HepG2 (cell line): ENCODE data around the gene WSCD2. TPM values are rescaled to one million over a fixed set of nuclear protein-coding genes. Genes with fewer than 3 reads are reported as not detected.
A peak's percentile ranks its signal among the peaks of the same experiment; 100 is the strongest.

Experiments used
- ATAC-seq: fragments of 200-7000 bp; cut with Tn5 transposase; 3 replicates; pipeline ENCODE4 v1.9.1; 2020; ENCODE audit warnings: mild to moderate bottlenecking, moderate library complexity
- BruUV-seq: library from RNA; stranded (reverse); fragments of 400-500 nt; replicated peaks from 2 replicates; lab custom pipeline; 2021; lab: Mats Ljungman, UMichigan
- CTCF ChIA-PET: fragments of 300-600 bp; formaldehyde crosslinking; extraction: SDS; loops from one replicate; lab custom pipeline; 2021; ENCODE audit warnings: low total read pairs, inconsistent platforms, low intra/inter-chr PET ratio; lab: Yijun Ruan, JAX
- POLR2A ChIA-PET: fragments of 350-600 bp; sonication (Branson Sonifier 250); formaldehyde crosslinking; loops from one replicate; lab custom pipeline; 2020; ENCODE audit warnings: antibody characterized with exemption, inconsistent platforms; lab: Yijun Ruan, JAX
- DNase-seq: peaks from one replicate; pipeline ENCODE4 v3.0.0-alpha.2; 2015; ENCODE audit warnings: low spot score
- FAIRE-seq: peaks from 3 replicates; lab custom pipeline; 2011; peaks lifted over from hg19 to GRCh38; lab: Jason Lieb, UNC
- H2AFZ ChIP-seq: one replicate; pipeline ENCODE4 v1.6.1; 2011; ENCODE audit warnings: low read length, inconsistent platforms
- H3K27ac ChIP-seq: fragments of 300-600 bp; 3 replicates; pipeline ENCODE4 v1.8.0; 2011; ENCODE audit warnings: mixed run types, mild to moderate bottlenecking, mixed read lengths, low read length, inconsistent platforms; ENCODE audit not compliant: insufficient read depth; ENCODE audit errors: extremely low read length
- H3K27me3 ChIP-seq, 2 experiments: fragments of 200-600 bp in 1 of 2; 2 replicates in 1 of 2; 3 replicates in 1 of 2; pipeline versions ENCODE4 v1.6.0 to v1.8.0; 2011; ENCODE audit warnings: low read length in 2 of 2, mild to moderate bottlenecking in 2 of 2, moderate library complexity in 2 of 2, inconsistent platforms in 1 of 2; ENCODE audit not compliant: insufficient read depth in 2 of 2, control insufficient read depth in 1 of 2
- H3K36me3 ChIP-seq, 2 experiments: fragments of 200-600 bp in 1 of 2; replicated peaks in 1 of 2; 2 replicates in 1 of 2; 3 replicates in 1 of 2; pipeline versions ENCODE4 v1.5.1 to v1.8.0; 2011; ENCODE audit warnings: low read length in 2 of 2, inconsistent platforms in 1 of 2; ENCODE audit not compliant: insufficient read depth in 2 of 2, control insufficient read depth in 1 of 2
- H3K4me1 ChIP-seq: 2 replicates; pipeline ENCODE4 v1.5.1; 2012; ENCODE audit warnings: low read length, inconsistent platforms; ENCODE audit not compliant: insufficient read depth
- H3K4me2 ChIP-seq: 2 replicates; pipeline ENCODE4 v1.6.0; 2011; ENCODE audit warnings: low read depth, low read length, inconsistent platforms
- H3K4me3 ChIP-seq, 3 experiments: fragments of 200-600 bp in 1 of 3; sonication (generic), shearing (Covaris generic) in 1 of 3; replicated peaks in 1 of 3; 2 replicates each; pipeline ENCODE4 v1.5.1; 2011 to 2016; ENCODE audit warnings: low read length in 3 of 3, inconsistent platforms in 2 of 3, low read depth in 2 of 3, mild to moderate bottlenecking in 2 of 3, control low read depth in 1 of 3, mixed read lengths in 1 of 3; ENCODE audit not compliant: insufficient read depth in 1 of 3
- H3K79me2 ChIP-seq: one replicate; pipeline ENCODE4 v1.6.1; 2011; ENCODE audit warnings: low read length, inconsistent platforms; ENCODE audit not compliant: insufficient read depth
- H3K9ac ChIP-seq: 2 replicates; pipeline ENCODE4 v1.6.0; 2011; ENCODE audit warnings: mild to moderate bottlenecking, low read depth, low read length, inconsistent platforms; ENCODE audit not compliant: insufficient read depth
- H3K9me3 ChIP-seq: 2 replicates; pipeline ENCODE4 v1.5.1; 2012; ENCODE audit warnings: mild to moderate bottlenecking, low read length
- H4K20me1 ChIP-seq: 2 replicates; pipeline ENCODE4 v1.6.0; 2011; ENCODE audit warnings: inconsistent platforms, mild to moderate bottlenecking, low read length, moderate library complexity; ENCODE audit not compliant: insufficient read depth
- ELK4 ChIP-seq: sonication (generic); formaldehyde crosslinking; IDR thresholded peaks from 2 replicates; pipeline ENCODE4 v1.9.0; 2021; ENCODE audit warnings: missing genetic modification reagents, borderline replicate concordance
- MIER3 ChIP-seq: IDR thresholded peaks from 2 replicates; pipeline ENCODE4 v1.6.1; 2016; ENCODE audit warnings: missing compliant biosample characterization, borderline replicate concordance
- RAD21 ChIP-seq: fragments of 450-650 bp; formaldehyde crosslinking; IDR thresholded peaks from 2 replicates; pipeline ENCODE4 v1.5.0; 2020; ENCODE audit warnings: mild to moderate bottlenecking
- REST ChIP-seq, 2 experiments: IDR thresholded peaks; 2 replicates each; pipeline ENCODE4 v1.6.1; 2011 to 2012; ENCODE audit warnings: low read length in 2 of 2, borderline replicate concordance in 1 of 2, low read depth in 1 of 2, mild to moderate bottlenecking in 1 of 2, moderate library complexity in 1 of 2
- ZNF12 ChIP-seq: sonication (generic); formaldehyde crosslinking; IDR thresholded peaks from 2 replicates; pipeline ENCODE4 v1.5.0; 2020; ENCODE audit warnings: missing genetic modification reagents
- ZNF574 ChIP-seq: sonication (generic); formaldehyde crosslinking; IDR thresholded peaks from 2 replicates; pipeline ENCODE4 v1.4.0; 2020; ENCODE audit warnings: missing genetic modification reagents
- WGBS: methylation state at CpG from one replicate; pipeline ENCODE4 v1.1.6; 2017; ENCODE audit warnings: low lambda C conversion rate; 5-methylcytosine and 5-hydroxymethylcytosine counted together
- in situ Hi-C: cut with HindIII; loops from 2 replicates; pipeline ENCODE4 v1.10.0; 2017; ENCODE audit warnings: low pct_unique_long_range_greater_than_20kb; ENCODE audit not compliant: extremely low pct_ligation_motif_present
- intact Hi-C: fragments of 100-400 bp; cut with micrococcal nuclease; formaldehyde crosslinking; loops from one replicate; pipeline ENCODE4 v1.10.0; 2022; ENCODE audit not compliant: unreplicated experiment
- polyA plus RNA-seq, 8 experiments: library from polyadenylated mRNA; depleted of rRNA in 3 of 8; stranded (reverse) in 7 of 8; unstranded in 1 of 8; fragments of >200 nt; fragmentation: Illumina TruSeq in 4 of 8; extraction: Trizol in 4 of 8; gene quantifications; 2 replicates each; pipeline versions ENCODE4 v1.2.1 to v1.2.3, GENCODE V29; 2011 to 2016; ENCODE audit warnings: low read depth in 4 of 8, missing spikeins in 1 of 8, mixed read lengths in 1 of 8; ENCODE audit not compliant: insufficient read depth in 1 of 8
- total RNA-seq, 5 experiments: library from RNA; depleted of rRNA; stranded (reverse); fragments of >200 nt; fragmentation: Illumina TruSeq; extraction: Trizol; gene quantifications; 2 replicates each; pipeline ENCODE4 v1.2.3, GENCODE V29; 2016; ENCODE audit warnings: low read depth in 1 of 5

The WSCD2 gene
- total and polyA plus RNA-seq, 2 of the 13 experiments (the other 11 are each of a cell fraction or from before 2014, with no cell fraction given), result not detected

- DNase-seq (no peak), FAIRE-seq (no peak), ATAC-seq (no peak)
- Histone ChIP-seq H2AFZ (no peak overlapping the region), H3K4me3 (no peak overlapping the region), H3K27me3 (no peaks in the 10 kb centered on the region), H3K9me3 (no peaks in the 10 kb centered on the region), H3K27ac (no peak overlapping the region), H3K4me1 (no peaks in the 10 kb centered on the region), H3K79me2 (no peaks in the 10 kb centered on the region), H3K36me3 (no peaks in the 10 kb centered on the region), H4K20me1 (no peaks in the 10 kb centered on the region), H3K4me2 (no peak overlapping the region), H3K9ac (no peak overlapping the region)
- no peak for TF ChIP-seq MIER3 (CRISPR knock-in tag)
- TF ChIP-seq ZNF574 (CRISPR knock-in tag), result no peak
- TF ChIP-seq RAD21 (CRISPR knock-in tag), result no peak
- peak; percentile 20 to 86 for TF ChIP-seq REST (IDR thresholded peaks at IDR 0.05; ENCODE audit: borderline replicate concordance in 1 of 2, low read depth in 1 of 2, low read length in 2 of 2)
- TF ChIP-seq ZNF12 (CRISPR knock-in tag), result no peak
- TF ChIP-seq ELK4 (CRISPR knock-in tag), result no peak
- WGBS, result 48% methylated on average over 1 of the region's 1 CpG
- CTCF ChIA-PET, result interaction anchor here (1.4 to 2.2 kb wide), 4 partner anchors 131 to 277 kb away, joined by 5 to 12 read pairs (median 6); no protein-coding TSS in a partner anchor
- in situ Hi-C loops, result loop anchor here (25.0 kb wide), 1 partner anchor 207 kb away; no protein-coding TSS in a partner anchor
- no TSS peak for BruUV-seq
- POLR2A ChIA-PET, result no interaction called here
- intact Hi-C loops, result loop anchor here (1.0 kb wide), 1 partner anchor 204 kb away; no protein-coding TSS in a partner anchor
These were observed 65.5 kb downstream of the WSCD2 start for GRCh38 chr12:108194585-108194984.
